H1 (cell line): ENCODE measurements around the gene TMEM154. TPM values are rescaled to one million over a fixed set of nuclear protein-coding genes. Genes with fewer than 3 reads are reported as not detected.

ENCODE experiments used
- CTCF ChIA-PET: fragments of 300-600 bp; sonication (Branson Sonifier 250); formaldehyde crosslinking; loops from one replicate; lab custom pipeline; 2021; ENCODE audit not compliant: partially characterized antibody; lab: Charles Lee
- POLR2A ChIA-PET: fragments of 300-600 bp; sonication (Branson Sonifier 250); formaldehyde crosslinking; loops from one replicate; lab custom pipeline; 2021; ENCODE audit warnings: inconsistent platforms; ENCODE audit not compliant: partially characterized antibody; lab: Charles Lee
- DNase-seq, 2 experiments: peaks; one replicate each; pipeline versions ENCODE4 v3.0.0 to v3.0.0-alpha.2; 2010 to 2022; ENCODE audit warnings: low spot score in 2 of 2, low read depth in 1 of 2, mixed read lengths in 1 of 2
- FAIRE-seq: peaks from 2 replicates; lab custom pipeline; 2011; peaks lifted over from hg19 to GRCh38; lab: Jason Lieb, UNC
- H2AFZ ChIP-seq: 2 replicates; pipeline ENCODE4 v1.8.1; 2012; ENCODE audit warnings: low read length, inconsistent platforms
- H2AK5ac ChIP-seq: 2 replicates; pipeline ENCODE4 v1.6.1; 2013; ENCODE audit warnings: low read depth, low read length
- H2BK120ac ChIP-seq: replicated peaks from 2 replicates; pipeline ENCODE3; 2013; ENCODE audit warnings: low read depth, low read length, inconsistent platforms
- H2BK12ac ChIP-seq: 2 replicates; pipeline ENCODE4 v1.6.1; 2013; ENCODE audit warnings: low read depth, low read length
- H2BK15ac ChIP-seq: 2 replicates; pipeline ENCODE4 v1.6.1; 2013; ENCODE audit warnings: low read length
- H2BK20ac ChIP-seq: 2 replicates; pipeline ENCODE4 v1.6.1; 2013; ENCODE audit warnings: low read length
- H2BK5ac ChIP-seq: 2 replicates; pipeline ENCODE4 v1.6.1; 2013; ENCODE audit warnings: low read depth, low read length
- H3K14ac ChIP-seq: 2 replicates; pipeline ENCODE4 v1.6.1; 2013; ENCODE audit warnings: inconsistent platforms; ENCODE audit not compliant: insufficient read length
- H3K18ac ChIP-seq: 2 replicates; pipeline ENCODE4 v1.6.1; 2013; ENCODE audit warnings: low read length; ENCODE audit errors: extremely low read depth
- H3K23ac ChIP-seq: 2 replicates; pipeline ENCODE4 v1.6.1; 2013; ENCODE audit warnings: inconsistent platforms; ENCODE audit not compliant: insufficient read length
- H3K23me2 ChIP-seq: 2 replicates; pipeline ENCODE4 v1.6.1; 2013; ENCODE audit warnings: low read depth, low read length
- H3K27ac ChIP-seq: 2 replicates; pipeline ENCODE4 v1.6.1; 2011; ENCODE audit warnings: low read depth, low read length, inconsistent platforms
- H3K27me3 ChIP-seq, 4 experiments: replicated peaks in 1 of 4; 1 replicate in 1 of 4; 2 replicates in 3 of 4; pipeline versions ENCODE4 v1.6.1 to v1.8.1; 2011 to 2013; ENCODE audit warnings: low read length in 3 of 4, mild to moderate bottlenecking in 3 of 4, inconsistent platforms in 2 of 4, mixed read lengths in 2 of 4, moderate library complexity in 1 of 4; ENCODE audit not compliant: control insufficient read depth in 3 of 4, insufficient read depth in 3 of 4; ENCODE audit errors: extremely low read depth in 1 of 4
- H3K36me3 ChIP-seq, 4 experiments: 2 replicates each; pipeline versions ENCODE4 v1.6.1 to v1.8.1; 2011 to 2013; ENCODE audit warnings: mild to moderate bottlenecking in 4 of 4, low read length in 3 of 4, moderate library complexity in 2 of 4, control low read depth in 1 of 4, inconsistent platforms in 1 of 4; ENCODE audit not compliant: insufficient read depth in 4 of 4, control insufficient read depth in 2 of 4
- H3K4ac ChIP-seq: replicated peaks from 2 replicates; pipeline ENCODE3; 2013; ENCODE audit warnings: low read length, low read depth, mixed read lengths, inconsistent platforms; ENCODE audit not compliant: insufficient read length
- H3K4me1 ChIP-seq, 4 experiments: replicated peaks in 1 of 4; 1 replicate in 1 of 4; 2 replicates in 3 of 4; pipeline versions ENCODE4 v1.6.1 to v1.8.1; 2011 to 2013; ENCODE audit warnings: low read length in 3 of 4, inconsistent platforms in 2 of 4, mixed read lengths in 1 of 4; ENCODE audit not compliant: insufficient read depth in 4 of 4, control insufficient read depth in 3 of 4
- H3K4me2 ChIP-seq, 2 experiments: 2 replicates each; pipeline versions ENCODE4 v1.6.1 to v1.8.1; 2011 to 2013; ENCODE audit warnings: low read depth in 2 of 2, low read length in 2 of 2, control low read depth in 1 of 2, inconsistent platforms in 1 of 2, mild to moderate bottlenecking in 1 of 2; ENCODE audit not compliant: insufficient read depth in 1 of 2
- H3K4me3 ChIP-seq, 4 experiments: fragments of 200-600, 300-600 bp in 1 of 4; sonication (generic), shearing (Covaris generic), sonication (Bioruptor Twin) in 1 of 4; 2 replicates each; pipeline versions ENCODE4 v1.5.1 to v1.8.1; 2011 to 2016; ENCODE audit warnings: low read length in 4 of 4, low read depth in 3 of 4, control low read depth in 2 of 4, inconsistent platforms in 2 of 4, mild to moderate bottlenecking in 2 of 4, mixed read lengths in 1 of 4, moderate library complexity in 1 of 4; ENCODE audit not compliant: insufficient read depth in 2 of 4; ENCODE audit errors: extremely low read depth in 1 of 4
- H3K56ac ChIP-seq: replicated peaks from 2 replicates; pipeline ENCODE3; 2013; ENCODE audit warnings: low read depth, mild to moderate bottlenecking, mixed read lengths, low read length, inconsistent platforms; ENCODE audit not compliant: insufficient read length
- H3K79me1 ChIP-seq: 2 replicates; pipeline ENCODE4 v1.6.1; 2013; ENCODE audit warnings: low read depth, low read length, control low read depth
- H3K79me2 ChIP-seq, 2 experiments: 2 replicates each; pipeline versions ENCODE4 v1.6.1 to v1.8.1; 2012 to 2013; ENCODE audit warnings: low read length in 2 of 2, mild to moderate bottlenecking in 2 of 2, inconsistent platforms in 1 of 2; ENCODE audit not compliant: insufficient read depth in 2 of 2, control insufficient read depth in 1 of 2
- H3K9ac ChIP-seq, 4 experiments: replicated peaks in 1 of 4; 1 replicate in 1 of 4; 2 replicates in 3 of 4; pipeline versions ENCODE4 v1.6.1 to v1.8.1; 2011 to 2013; ENCODE audit warnings: low read depth in 3 of 4, low read length in 3 of 4, control low read depth in 2 of 4, mild to moderate bottlenecking in 2 of 4, moderate library complexity in 2 of 4, inconsistent platforms in 1 of 4; ENCODE audit errors: extremely low read depth in 1 of 4
- H3K9me3 ChIP-seq, 2 experiments: 2 replicates each; pipeline versions ENCODE4 v1.6.1 to v1.8.1; 2012 to 2013; ENCODE audit warnings: mild to moderate bottlenecking in 2 of 2, moderate library complexity in 2 of 2, control low read depth in 1 of 2, inconsistent platforms in 1 of 2, low read depth in 1 of 2, low read length in 1 of 2, mixed read lengths in 1 of 2; ENCODE audit not compliant: insufficient read depth in 2 of 2
- H4K20me1 ChIP-seq, 2 experiments: replicated peaks in 1 of 2; 2 replicates each; pipeline versions ENCODE3 to v1.8.1; 2011 to 2013; ENCODE audit warnings: inconsistent platforms in 2 of 2, low read length in 2 of 2, mild to moderate bottlenecking in 1 of 2; ENCODE audit not compliant: insufficient read depth in 2 of 2, control insufficient read depth in 1 of 2
- H4K5ac ChIP-seq: 2 replicates; pipeline ENCODE4 v1.6.1; 2013; ENCODE audit warnings: low read length, low read depth, mixed read lengths, inconsistent platforms; ENCODE audit not compliant: insufficient read length
- H4K8ac ChIP-seq: 2 replicates; pipeline ENCODE4 v1.8.0; 2013; ENCODE audit warnings: mild to moderate bottlenecking, moderate library complexity, low read length, inconsistent platforms; ENCODE audit not compliant: insufficient read depth; ENCODE audit errors: extremely low read depth
- H4K91ac ChIP-seq: replicated peaks from 2 replicates; pipeline ENCODE3; 2013; ENCODE audit warnings: low read length, mixed read lengths, inconsistent platforms; ENCODE audit not compliant: insufficient read length
- JUND ChIP-seq: IDR thresholded peaks from 2 replicates; pipeline ENCODE4 v1.6.1; 2011; ENCODE audit warnings: mild to moderate bottlenecking, improper control_type of control experiment, low read length
- KDM1A ChIP-seq: fragments of 200-600, 300-600 bp; sonication (generic); IDR thresholded peaks from 2 replicates; pipeline ENCODE4 v1.7.1; 2016; ENCODE audit warnings: mild to moderate bottlenecking, low read length, borderline replicate concordance
- WGBS, 2 experiments: shearing (Covaris generic) in 1 of 2; methylation state at CpG; one replicate each; pipeline versions ENCODE4 v1.1.6 to v1.1.7; 2013 to 2015; ENCODE audit warnings: low lambda C conversion rate in 2 of 2, mixed read lengths in 2 of 2, inconsistent platforms in 1 of 2, low coverage in 1 of 2, missing lambda C conversion rate in 1 of 2; ENCODE audit not compliant: insufficient replicate concordance in 2 of 2, insufficient coverage in 1 of 2, insufficient read length in 1 of 2; ENCODE audit errors: extremely low coverage in 1 of 2, missing lambda C conversion rate in 1 of 2; 5-methylcytosine and 5-hydroxymethylcytosine counted together
- polyA plus RNA-seq, 7 experiments: library from polyadenylated mRNA; depleted of rRNA in 3 of 7; stranded (reverse) in 5 of 7; unstranded in 2 of 7; fragments of >200 nt in 5 of 7; fragments of 200-250 nt in 2 of 7; gene quantifications; 1 replicate in 5 of 7; 2 replicates in 1 of 7; 4 replicates in 1 of 7; pipeline versions ENCODE4 v1.2.1 to v1.2.3, GENCODE V29; 2011 to 2013; ENCODE audit warnings: missing spikeins in 2 of 7, mixed read lengths in 2 of 7
- total RNA-seq: library from RNA; stranded (reverse); fragmentation: NEBNext Ultra II Directional; extraction: Animal tissue kit (Norgen Biotek cat#: 25700); gene quantifications from 2 replicates; pipeline ENCODE4 v1.2.1, GENCODE V29; 2021

Gene TMEM154
- total and polyA plus RNA-seq, 2 of the 8 experiments (the other 6 are each of a cell fraction or from before 2014, with no cell fraction given): 0.33 to 1.2 TPM

GRCh38 chr4:152605641-152606335 is 74.0 kb downstream of the TMEM154 start:
- FAIRE-seq: no peak
- Histone ChIP-seq H4K5ac (no peak overlapping the region), H4K20me1 (no peaks in the 10 kb centered on the region), H3K4me1 (peaks cover 7 to 24% (median 13%) of the 10 kb centered on the region in 4 experiments; a peak in 5 of 7 replicates), H3K27ac (no peak overlapping the region), H2BK12ac (peak overlapping the region; percentile 23; the same call in 1 of the 2 replicates), H3K56ac (no peak overlapping the region), H3K23ac (no peak overlapping the region), H4K91ac (no peak overlapping the region), H3K4me2 (no peak overlapping the region), H2BK15ac (peak overlapping the region; percentile 40; the same call in 1 of the 2 replicates), H2AFZ (no peak overlapping the region), H3K23me2 (no peaks in the 10 kb centered on the region), H3K36me3 (no peaks in the 10 kb centered on the region), H2BK120ac (no peak overlapping the region), H3K79me2 (no peaks in the 10 kb centered on the region), H4K8ac (no peak overlapping the region), H2BK5ac (peak overlapping the region; percentile 26; the same call in 1 of the 2 replicates), H3K18ac (no peak overlapping the region), H3K79me1 (no peaks in the 10 kb centered on the region), H3K9me3 (no peaks in the 10 kb centered on the region), H3K4ac (no peak overlapping the region), H3K9ac (no peak overlapping the region), H3K4me3 (no peak overlapping the region), H3K14ac (no peak overlapping the region), H3K27me3 (no peaks in the 10 kb centered on the region), H2BK20ac (0 out of 2 replicates have a peak overlapping the region, but pooled peaks have one; percentile 62), H2AK5ac (no peak overlapping the region)
- TF ChIP-seq KDM1A: no peak
- TF ChIP-seq JUND: peak; percentile 54; the same call in 1 of the 2 replicates
- DNase-seq: no peak
- WGBS, 2 experiments: 86% methylated on average over 10 of the region's 10 CpGs; no CpG with 5 or more reads in 1 of the 2 experiments
- CTCF ChIA-PET: interaction anchor here (0.7 to 1.4 kb wide), 3 partner anchors 21 to 172 kb away, joined by 3 to 4 read pairs (median 3); no protein-coding TSS in a partner anchor
- POLR2A ChIA-PET: no interaction called here
